ENCODE measurements around the gene KIAA1191.
A peak's percentile ranks its signal among the peaks of the same experiment; 100 is the strongest.
"Not testable (repeated sequence)": the region's sequence is repeated elsewhere in the genome, so short reads cannot be mapped to it uniquely, and the experiment has no call there.

The KIAA1191 gene, protein sequence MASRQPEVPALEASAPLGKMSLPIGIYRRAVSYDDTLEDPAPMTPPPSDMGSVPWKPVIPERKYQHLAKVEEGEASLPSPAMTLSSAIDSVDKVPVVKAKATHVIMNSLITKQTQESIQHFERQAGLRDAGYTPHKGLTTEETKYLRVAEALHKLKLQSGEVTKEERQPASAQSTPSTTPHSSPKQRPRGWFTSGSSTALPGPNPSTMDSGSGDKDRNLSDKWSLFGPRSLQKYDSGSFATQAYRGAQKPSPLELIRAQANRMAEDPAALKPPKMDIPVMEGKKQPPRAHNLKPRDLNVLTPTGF

DNA sequence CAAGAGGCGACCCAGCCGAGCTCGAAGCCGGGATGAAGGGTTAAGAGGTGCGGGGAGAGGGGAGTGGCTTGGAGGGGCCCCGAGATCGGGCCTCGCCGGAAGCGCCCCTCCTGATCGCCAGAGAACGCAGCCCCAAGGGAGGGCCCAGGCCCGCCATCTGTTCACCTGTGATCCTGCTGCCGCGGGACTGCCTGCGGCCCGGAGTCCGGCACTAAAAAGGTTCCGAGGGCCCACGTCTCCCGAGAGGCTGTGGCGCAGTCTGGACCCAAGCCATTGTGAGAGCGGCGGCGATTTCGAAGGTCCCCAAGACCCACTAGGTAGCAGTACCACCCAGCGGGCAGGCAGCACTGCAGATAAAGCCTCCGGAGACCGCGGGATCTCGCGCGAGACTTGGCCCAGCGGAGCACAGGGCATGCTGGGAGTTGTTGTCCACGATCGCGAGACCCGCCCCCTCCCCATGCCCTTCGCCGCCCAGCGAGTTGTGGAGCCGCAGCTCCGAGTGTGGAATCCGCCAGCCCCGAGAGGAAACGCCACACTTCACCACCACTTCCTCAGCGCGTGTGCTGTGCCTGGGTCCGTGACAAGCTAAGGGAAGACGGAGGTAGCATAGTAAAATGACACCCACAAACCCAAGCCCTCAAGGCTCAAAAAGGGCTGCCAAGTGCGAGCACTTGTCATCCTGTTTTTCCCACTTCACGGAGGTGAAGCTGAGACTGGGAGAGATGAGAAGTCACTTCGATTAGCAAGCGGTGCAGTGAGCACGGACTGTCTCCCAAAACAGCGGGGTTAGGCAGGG, at the start of gene KIAA1191:
Gene KIAA1191, minus strand, starts transcription at position 328 of the 796 bp plus-strand sequence. CDS start 2,256 bp downstream, outside the sequence.
- FAIRE-seq: peak; percentile 76
- peak; percentile 90 for DNase-seq (ENCODE audit: insufficient read length, low spot score)

DNA sequence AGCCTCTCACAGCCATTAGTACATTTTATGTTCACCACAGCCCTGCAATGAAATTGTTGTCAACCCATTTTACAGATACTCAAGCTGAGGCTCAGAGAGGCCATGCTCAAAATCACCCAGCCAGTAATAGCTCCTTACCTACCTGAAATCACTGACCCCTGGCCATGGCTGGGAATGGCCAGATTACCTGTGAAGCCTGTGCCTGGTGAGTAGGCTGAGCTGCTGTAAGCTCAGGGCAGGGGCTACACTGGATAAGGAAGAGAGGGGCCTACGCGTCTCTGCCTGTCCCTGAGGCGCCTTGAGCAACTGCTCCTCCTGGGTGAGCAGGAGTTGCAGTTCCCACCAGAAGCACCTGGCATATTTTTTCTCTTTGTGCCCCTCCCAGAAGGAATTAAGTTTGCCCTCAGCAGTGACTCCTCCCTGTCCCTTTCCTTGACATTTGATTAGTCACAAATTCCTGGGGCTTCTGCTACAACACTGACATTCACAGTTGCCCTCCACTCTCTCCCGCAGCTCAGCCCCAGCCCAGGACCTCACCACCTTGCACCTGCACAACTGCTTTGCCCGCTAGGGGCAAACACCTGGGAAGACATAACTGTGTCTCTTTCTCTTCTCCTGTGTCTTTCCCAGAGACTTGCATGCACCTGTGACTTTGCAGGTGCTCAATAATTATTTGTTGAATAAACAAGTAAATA, 49.1 kb upstream of the KIAA1191 start:
- DNase-seq (ENCODE audit: insufficient read length, low spot score): no peak

DNA sequence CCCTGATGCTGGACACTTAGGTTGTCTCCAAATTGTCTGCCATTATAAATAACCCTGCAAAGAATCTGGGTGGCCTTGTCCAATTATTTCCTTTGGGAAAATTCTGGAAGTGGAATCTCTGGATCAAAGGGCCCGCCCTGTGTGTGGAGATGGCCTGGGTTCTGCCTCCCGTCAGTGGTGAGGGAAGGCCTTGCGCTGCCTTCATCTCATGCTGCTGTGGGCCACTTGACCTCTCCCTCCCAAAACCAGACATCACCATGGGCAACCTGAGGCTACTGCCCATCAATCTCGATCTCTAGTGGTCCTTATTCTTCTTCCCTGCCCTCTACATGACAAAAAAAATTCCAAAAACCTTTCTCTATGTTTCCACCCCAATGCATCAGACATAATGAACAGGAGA, 48.2 kb upstream of the KIAA1191 start:
- DNase-seq (ENCODE audit: insufficient read length, low spot score) (no peak), FAIRE-seq (no peak)

More for the DNA sequence above, 49.1 kb upstream of the KIAA1191 start:
- no peak for FAIRE-seq

DNA sequence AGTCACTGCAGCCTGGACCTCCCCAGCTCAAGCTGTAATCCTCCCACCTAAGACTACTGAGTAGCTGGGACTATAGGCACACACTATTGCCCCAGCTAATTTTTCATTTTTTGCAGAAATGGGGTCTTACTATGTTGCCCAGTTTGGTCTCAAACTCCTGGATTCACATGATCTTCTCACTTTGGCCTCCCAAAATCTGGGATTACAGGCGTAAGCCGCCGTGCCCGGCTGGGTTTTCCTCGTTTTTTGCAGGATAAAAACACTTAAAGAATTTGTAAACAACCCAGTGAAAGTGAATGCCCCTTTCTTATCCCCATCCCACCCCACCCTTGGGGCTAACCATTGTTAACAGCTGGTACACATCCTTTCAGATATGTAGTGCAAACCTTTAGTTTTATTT, 47.0 kb upstream of the KIAA1191 start:
- no peak for FAIRE-seq
- DNase-seq (ENCODE audit: insufficient read length, low spot score): no peak

DNA sequence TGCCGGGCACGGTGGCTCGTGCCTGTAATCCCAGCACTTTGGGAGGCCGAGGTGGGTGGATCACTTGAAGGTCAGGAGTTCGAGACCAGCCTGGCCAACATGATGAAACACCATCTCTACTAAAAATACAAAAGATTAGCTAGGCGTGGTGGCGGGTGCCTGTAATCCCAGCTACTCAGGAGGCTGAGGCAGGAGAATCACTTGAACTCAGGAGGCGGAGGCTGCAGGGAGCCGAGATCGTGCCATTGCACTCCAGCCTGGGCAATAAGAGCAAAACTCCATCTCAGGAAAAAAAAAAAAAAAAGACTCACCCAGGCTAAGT, 46.6 kb upstream of the KIAA1191 start:
- not testable (repeated sequence) for DNase-seq (ENCODE audit: insufficient read length, low spot score); FAIRE-seq

DNA sequence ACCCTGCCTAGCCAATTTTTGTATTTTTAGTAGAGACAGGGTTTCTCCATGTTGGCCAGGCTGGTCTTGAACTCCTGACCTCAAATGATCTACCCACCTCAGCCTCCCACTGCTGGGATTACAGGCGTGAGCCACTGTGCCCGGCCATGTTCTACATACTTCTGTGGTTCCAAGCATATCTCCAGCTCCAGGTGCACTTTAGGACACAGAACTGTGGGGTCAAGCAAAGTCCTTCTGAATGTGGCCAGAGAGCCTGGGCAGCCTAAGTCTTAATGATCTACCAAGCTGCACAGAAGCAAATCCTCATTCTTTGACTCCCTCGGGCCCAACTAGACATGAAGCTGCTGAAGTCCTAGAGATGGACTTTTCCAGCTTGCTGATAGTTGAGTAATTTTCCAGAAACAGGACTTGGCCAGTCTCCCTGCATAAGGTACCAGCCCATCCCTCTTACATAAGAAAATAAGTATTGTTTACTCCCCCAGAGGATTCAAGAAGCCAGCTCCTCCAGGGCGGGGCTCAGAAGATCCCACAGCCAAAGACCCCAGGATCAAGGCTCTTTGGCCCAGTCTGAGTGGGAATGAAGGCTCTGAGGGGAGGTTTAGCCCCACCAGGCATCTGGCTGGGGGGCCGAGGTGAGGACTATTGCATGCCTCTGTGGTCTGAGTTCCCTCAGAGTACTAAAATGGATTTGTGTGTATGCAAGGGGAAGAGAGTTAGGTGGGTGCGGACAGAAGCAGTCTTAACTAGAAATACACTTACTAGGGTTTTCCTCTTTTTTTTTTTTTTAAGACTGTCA, 46.1 kb upstream of the KIAA1191 start:
- DNase-seq (ENCODE audit: insufficient read length, low spot score) (no peak), FAIRE-seq (no peak)

DNA sequence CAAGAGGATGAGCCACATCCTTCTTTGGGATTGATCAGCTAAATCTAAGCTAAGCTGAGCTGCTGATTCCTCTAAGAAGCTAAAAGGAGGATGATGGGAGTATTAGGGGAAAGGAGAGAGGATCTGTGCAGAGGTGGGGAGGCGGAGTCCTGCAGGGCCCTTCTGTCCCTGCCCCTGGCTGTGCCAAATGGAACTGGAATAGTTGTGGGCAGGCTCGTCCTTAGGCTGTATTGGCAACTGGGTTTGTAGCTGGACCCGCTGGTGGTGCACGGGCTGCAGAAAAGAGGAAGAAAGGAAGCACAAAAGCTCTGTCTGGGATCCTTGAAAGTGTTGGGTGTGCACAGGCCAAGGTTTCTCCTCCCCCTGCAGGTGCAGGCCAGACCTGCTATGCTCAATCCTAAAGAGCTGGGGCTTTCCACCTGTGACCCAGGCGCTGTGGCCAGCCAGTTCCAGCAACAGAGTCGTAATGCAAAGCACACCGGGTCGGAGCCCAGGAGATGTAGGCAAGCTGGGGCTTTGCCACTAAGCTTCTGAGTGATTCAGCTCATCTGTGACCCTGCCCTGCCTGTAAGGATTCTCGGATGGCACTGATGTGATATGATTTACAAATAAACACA, 45.0 kb upstream of the KIAA1191 start:
- FAIRE-seq: no peak
- DNase-seq (ENCODE audit: insufficient read length, low spot score): no peak

DNA sequence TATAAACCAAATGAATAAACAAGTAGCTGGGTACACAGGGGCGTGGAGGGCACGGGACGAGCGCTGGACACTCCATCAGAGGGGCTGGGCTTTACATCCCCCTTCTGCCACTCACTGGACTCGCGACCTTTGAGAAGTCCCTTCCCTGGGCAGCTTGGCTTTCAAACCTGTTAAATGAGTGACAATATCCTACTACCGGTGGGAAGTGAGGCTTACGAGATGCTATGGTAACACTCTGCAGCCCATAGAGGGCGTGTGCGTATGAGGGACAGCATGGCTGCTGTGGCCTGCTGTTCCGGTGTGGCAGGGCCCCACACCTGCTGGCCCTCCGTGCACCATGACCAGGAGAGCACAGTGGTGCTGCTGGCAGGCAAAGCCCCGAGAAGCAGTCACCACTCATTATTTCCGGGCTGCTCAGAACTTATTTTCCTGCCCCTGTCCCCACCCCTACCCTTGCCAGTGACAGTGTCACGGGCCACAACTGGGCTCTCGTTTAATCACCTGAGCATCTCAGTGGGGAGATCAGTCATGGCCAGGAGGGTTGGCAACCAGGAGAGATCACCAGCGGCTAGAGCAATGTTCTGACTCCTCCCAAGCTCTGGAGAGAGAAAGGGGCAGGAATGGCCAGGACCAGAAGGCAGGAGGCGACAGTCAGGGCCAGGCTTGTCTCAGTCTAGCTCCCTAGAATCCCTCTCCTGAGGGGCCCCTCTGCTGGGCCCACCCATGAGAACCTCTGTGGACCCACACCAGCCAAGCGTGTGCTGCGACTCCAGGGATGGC, 44.3 kb upstream of the KIAA1191 start:
- no peak for DNase-seq (ENCODE audit: insufficient read length, low spot score)
- FAIRE-seq: no peak

DNA sequence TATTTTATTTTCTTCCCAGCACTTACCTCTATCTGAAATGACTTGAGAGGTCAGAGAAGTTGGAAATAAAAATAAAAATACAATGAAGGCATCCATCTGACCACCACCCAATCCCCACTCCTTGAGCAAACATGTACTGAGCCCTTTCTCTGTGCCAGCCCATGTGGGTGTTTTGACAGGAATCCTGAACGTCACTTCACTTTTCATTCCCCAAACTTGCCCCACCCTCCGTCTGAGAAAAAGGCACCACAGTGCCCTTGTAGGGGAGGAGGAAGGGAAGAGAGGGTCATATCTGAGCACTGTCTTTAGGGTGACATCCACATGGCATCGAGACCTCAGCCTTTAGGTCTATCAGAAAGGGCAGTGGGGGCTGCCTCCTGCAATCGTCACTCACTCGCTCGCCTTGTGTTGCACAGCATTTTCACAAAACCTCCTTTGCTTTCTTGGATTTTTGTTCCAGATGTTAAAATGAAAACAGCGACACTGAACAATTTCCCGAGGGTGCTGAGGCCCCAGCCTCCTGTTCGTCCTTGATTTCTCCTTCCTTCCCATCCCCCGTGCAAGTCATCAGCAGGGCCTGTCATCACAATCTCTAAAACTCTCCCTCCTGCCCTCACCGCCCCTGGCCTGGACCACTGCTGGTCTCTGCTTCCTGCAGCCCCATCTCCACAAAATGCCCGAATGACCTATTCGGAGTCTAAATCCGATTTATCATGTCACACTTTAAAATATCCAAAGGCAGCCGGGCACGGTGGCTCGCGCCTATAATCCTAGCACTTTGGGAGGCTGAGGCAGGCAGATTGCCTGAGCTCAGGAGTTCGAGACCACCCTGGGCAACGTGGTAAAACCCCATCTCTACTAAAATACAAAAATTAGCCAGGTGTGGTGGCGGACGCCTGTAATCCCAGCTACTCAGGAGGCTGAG, 40.0 kb upstream of the KIAA1191 start:
- FAIRE-seq (no peak), DNase-seq (ENCODE audit: insufficient read length, low spot score) (no peak)

DNA sequence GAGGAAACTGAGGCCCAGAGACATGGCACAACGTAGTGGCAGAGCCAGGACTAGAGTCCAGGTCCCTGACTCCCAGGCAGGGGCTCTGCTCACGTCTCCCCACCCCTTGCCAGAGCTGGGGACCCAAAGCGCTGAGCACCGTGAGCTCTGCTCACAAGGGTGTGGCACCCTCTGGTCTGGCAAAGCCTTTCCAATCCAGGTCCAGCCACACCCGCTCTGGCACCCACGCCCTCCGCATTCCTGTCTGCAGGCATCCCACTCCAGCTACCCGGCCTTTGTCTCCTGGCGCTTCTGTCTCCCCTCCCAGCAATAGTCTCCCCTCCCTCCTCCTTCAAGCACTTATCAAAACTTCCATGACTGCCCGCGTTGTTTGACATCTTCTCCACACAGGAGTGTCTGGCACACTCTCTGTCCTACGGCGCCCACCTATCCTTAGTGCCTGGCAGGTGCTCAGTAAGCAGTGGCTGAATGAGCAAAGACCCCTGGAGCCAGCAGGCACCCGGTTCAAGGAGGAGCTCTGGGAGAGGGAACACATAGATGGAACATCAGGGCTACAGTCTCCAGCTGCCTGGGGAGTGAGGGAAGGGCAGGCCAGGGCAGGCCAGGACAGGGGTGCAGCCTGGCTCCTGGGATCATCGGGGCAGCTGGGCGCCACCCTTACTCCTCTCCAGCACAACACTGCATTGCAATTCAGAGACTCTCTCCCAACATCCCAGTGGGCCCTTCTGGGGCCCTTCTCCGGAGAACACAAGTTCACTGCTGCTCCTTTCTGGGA, 39.0 kb upstream of the KIAA1191 start:
- FAIRE-seq (no peak), DNase-seq (ENCODE audit: insufficient read length, low spot score) (no peak)

DNA sequence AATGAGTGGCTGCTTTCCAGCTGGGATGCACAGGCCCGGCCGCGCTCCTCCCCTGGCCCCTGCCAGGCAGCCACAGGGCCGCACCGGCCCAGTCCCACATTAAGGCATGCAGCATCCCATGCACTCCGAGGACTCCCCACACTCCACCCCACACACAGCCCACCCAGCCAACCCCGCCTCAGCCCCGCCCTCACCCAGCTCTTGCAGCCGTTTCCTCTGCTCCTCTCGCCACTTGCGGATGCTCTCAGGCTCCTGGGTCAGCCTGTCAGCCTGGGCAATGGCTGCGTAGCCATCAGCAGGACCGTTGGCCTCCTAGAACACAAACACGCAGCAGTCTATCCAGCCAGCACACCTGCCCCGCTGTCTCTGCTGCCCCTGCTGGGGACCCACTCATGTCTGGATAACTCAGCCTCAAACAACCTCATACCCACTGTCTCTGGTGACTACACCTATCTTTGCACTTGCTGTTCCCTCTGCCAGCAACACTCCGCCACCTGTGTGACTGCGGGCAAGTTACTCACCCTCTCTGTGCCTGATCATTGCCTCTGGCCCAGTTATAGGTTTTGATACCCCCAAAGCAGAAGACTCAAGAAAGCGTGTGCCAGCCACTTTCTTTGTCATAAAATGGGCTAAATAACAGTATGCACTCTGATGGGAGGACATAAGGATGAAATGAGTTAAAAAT, 36.3 kb upstream of the KIAA1191 start:
- FAIRE-seq: no peak

DNA sequence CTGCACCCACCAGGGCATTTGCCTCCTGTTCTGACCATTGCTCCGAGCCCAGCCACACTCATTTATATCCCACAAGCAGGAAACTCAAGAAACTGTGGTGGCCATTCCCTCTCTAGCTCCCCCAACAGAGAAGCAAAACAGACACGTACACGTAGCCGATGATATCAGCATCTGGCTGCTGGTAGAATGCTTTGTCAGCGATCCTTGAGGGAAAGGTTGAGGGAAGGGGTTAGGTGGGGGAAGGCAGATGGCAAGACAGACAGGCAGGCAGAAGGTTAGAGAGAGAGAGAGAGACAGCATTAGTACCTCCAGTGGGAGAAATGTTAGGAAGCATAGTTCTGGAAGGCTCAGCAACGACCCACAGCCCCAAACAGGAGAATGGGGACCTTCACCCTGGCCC, 34.8 kb upstream of the KIAA1191 start:
- no peak for FAIRE-seq
- DNase-seq (ENCODE audit: insufficient read length, low spot score): no peak

More for the DNA sequence above, 36.3 kb upstream of the KIAA1191 start:
- DNase-seq (ENCODE audit: insufficient read length, low spot score): no peak

DNA sequence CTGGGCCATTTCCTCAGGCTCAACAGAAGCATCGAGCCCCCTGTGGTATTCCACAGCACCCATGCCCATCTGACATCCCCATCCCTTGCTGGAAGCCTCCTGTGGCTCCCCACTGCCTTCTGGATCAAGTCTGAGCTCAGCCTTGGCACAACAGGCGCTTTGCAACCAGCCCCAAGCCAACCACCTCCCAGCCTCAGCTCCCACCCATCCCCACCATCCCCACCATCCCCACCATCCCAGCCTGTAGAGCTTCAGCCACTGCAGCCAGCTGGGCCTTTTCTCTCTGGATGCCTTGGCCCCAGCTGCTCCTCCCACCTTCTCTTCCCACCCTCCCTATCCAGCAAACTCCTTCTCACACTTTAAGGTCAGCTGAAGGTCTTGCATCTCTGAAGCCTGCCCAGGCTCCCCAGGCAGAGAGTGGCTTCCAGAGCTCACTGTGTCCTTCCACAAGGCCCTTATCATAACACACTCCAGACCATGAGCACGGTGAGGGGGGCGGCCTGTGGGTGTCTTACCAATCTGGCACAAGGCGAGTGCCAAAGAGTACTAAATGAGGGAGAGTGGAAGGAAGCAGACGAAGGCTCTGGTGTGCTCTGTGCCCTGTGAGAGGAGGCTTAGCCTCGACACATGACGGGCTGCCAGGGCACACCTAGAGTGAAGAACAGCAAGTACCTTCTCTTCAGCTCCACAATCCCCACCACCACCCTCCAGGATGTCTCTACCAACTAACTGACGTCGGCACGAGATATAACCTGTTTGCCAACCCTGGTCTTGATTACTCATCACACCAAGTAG, 33.5 kb upstream of the KIAA1191 start:
- DNase-seq (ENCODE audit: insufficient read length, low spot score) (no peak), FAIRE-seq (no peak)

DNA sequence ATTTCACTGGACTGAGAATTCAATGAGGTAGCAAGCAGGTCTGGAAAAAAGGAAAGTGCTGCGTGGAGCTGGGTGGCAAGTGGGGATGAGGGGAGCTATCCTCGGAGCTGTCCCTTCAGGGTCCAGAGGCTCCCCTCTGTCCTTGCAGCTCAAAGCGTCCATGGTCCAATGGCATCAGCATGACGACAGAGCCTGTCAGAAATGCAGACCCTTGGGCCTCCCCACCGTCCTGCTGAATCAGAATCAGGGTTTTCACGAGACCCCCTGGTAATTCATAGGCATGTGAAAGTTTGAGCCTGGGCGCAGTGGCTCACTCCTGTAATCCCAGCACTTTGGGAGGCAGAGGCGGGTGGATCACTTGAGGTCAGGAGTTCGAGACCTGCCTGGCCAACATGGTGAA, 32.5 kb upstream of the KIAA1191 start:
- FAIRE-seq (no peak), DNase-seq (ENCODE audit: insufficient read length, low spot score) (no peak)

DNA sequence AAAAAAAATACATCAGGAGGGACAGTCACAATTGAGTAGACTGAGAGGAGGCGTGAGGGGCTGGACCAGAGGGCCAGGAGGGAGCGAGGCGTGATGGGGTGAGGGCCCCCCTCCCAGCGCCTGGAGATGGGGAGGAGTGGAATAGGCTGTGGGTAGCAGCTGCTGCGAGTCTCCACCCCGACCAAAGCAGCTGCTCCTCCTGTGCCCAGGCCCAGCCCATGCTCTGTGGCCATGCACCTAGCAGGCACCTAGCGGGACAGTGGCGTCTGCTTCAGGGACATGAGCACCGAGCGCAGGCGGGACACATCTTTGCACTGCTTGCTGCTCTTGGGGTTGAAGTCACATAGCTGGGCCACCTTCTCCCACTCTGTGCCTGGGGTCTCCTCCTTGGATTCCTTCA, 31.0 kb upstream of the KIAA1191 start:
- FAIRE-seq (no peak), DNase-seq (ENCODE audit: insufficient read length, low spot score) (no peak)

DNA sequence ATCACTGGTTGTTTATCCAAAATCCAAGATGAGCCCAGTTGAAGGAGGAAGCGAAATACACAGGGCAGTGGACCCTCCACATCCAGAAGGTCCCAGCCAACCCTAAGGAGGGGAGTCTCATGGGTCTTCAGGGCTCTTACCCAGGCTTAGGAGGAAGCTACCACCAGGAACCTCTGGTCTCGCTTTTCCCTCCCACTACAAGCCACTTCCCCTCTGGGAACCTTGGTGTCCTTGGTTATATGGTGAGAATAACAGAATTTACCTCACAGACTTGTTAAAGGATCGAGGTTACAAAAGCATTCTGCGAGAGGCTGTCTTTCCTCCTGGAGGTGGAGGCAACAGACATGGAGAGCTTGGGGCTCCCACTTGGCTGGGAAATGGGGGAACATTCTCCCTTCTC, 30.4 kb upstream of the KIAA1191 start:
- FAIRE-seq (no peak), DNase-seq (ENCODE audit: insufficient read length, low spot score) (no peak)

Data from GM19239 (cell line).